ENCODE data around the gene RPL15.

RPL15 gene

DNA sequence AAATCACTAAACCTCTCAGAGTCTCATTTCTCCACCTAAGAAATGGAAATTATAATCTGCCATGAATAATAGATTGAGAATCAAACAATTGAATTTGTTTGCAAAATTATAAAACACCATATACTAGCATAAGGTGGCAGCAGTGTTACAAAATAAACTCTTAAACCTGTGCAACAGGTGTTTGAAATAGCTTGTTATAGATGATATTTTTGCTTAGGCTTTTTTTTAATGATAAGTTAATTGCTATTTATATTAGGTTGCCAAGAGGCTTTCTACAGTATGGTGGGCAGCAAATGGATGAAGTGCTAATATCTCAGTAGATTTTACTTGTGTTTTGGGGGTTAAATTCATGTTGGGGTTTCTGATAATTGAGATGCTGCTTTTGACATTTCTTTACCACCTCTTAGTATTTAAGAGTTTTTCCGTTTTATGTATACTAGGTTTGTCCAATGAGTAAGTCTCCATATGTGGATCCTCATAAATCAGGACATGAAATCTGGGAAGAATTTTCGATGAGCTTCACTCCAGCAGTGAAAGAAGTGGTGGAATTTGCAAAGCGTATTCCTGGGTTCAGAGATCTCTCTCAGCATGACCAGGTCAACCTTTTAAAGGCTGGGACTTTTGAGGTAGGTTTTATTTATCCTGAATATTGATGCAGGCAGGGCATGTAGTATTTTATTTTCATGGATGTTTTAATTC lies 47.8 kb downstream of the RPL15 start:
- FAIRE-seq, result no peak

DNA sequence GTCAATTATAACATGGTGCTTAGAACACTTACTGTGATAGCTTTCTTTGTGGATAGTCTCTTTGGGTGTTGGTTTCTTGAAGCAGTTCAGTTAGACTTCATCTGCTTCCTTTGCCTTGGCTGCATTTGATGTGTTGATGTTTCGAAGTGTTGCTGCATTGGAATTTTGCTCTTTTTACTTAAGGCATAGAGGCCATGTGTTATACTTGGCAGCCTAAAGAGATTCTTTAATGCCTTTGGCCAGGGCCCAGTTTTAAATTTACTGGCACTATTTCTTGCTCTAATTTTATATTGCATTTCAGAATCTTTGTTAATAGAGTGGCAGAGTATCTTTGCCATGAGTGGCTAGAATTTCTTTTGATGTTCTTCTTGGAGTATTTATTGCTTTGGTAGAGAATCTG lies 49.4 kb downstream of the RPL15 start:
- FAIRE-seq, result no peak

DNA sequence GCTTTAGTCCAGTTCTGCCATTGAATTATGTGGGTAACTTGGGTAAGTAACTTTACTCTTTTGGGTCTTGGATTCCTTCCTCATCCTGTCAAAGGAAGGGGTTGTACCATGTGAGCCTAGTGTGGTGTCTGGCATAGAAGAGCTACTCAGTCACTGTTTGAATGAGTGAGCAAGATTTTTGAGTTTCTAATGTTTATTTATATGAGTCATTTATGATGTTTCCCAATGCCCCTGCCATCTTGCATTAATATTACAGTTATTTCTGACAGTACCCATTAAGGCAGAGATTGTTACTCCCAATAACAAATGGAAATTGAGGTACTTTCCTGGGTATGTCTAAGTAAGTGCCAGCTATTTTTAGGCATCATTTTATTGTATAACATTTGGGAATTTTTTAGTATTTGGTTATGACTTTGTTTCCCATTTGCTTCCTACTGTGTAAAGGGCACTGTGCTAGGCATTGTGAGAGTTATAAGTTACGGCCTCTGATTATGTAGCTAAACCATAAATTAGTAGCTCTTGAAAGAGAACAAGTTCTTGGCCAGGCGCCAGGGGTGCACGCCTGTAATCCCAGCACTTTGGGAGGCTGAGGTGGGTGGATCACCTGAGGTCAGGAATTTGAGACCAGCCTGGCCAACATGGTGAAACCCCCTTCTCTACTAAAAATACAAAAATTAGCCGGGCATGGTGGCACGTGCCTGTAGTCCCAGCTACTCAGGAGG lies 51.7 kb downstream of the RPL15 start:
- FAIRE-seq, result no peak

DNA sequence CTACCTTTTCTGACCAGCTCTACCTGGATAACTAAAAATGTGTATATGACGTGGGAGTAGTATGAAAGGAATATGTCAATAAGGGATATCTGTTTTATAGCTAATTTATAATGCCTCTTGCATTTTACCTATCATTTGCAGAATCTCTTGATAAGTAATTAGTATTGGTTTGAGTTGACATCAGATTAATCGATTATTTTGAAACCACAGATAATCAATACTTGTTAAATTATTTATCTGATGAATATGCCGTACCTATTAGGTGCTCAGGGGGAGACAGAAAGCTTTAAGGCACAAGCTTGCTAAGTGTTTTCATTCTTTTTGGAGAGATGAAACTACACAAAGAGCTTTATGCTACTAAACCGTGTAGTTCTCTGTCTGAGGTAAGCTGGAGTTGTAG lies 52.5 kb downstream of the RPL15 start:
- FAIRE-seq, result no peak
